BJ (cell line): ENCODE results near the gene P2RX4. TPM values are rescaled to one million over a fixed set of nuclear protein-coding genes. Genes with fewer than 3 reads are reported as not detected.
"Not testable (repeated sequence)": the region's sequence is repeated elsewhere in the genome, so short reads cannot be mapped to it uniquely, and the experiment has no call there.

Source experiments
- CTCF ChIA-PET: fragments of 350-600 bp; formaldehyde crosslinking; extraction: SDS; loops from one replicate; lab custom pipeline; 2021; ENCODE audit warnings: antibody characterized with exemption, inconsistent platforms; lab: Yijun Ruan, JAX
- POLR2A ChIA-PET: fragments of 300-600 bp; sonication (Branson Sonifier 250); formaldehyde crosslinking; extraction: SDS; loops from one replicate; lab custom pipeline; 2021; ENCODE audit warnings: antibody characterized with exemption; lab: Charles Lee
- DNase-seq: peaks from one replicate; pipeline ENCODE4 v3.0.0-alpha.2; 2011; ENCODE audit warnings: low read depth
- H3K27me3 ChIP-seq: 2 replicates; pipeline ENCODE4 v1.6.0; 2011; ENCODE audit warnings: low read length; ENCODE audit not compliant: control insufficient read depth, insufficient read depth
- H3K36me3 ChIP-seq: 2 replicates; pipeline ENCODE4 v1.5.1; 2011; ENCODE audit warnings: low read length; ENCODE audit not compliant: control insufficient read depth, insufficient read depth
- H3K4me3 ChIP-seq: 2 replicates; pipeline ENCODE4 v1.5.1; 2011; ENCODE audit warnings: low read depth, mild to moderate bottlenecking, control low read depth, low read length
- CTCF ChIP-seq: IDR thresholded peaks from 2 replicates; pipeline ENCODE4 v1.5.1; 2011; ENCODE audit warnings: low read depth, mild to moderate bottlenecking, control low read depth, inconsistent platforms, low read length, moderate library complexity; ENCODE audit not compliant: insufficient read depth
- polyA plus RNA-seq: library from polyadenylated mRNA; depleted of rRNA; stranded (reverse); fragments of >200 nt; gene quantifications from 2 replicates; pipeline ENCODE4 v1.2.3, GENCODE V29; 2011

Gene P2RX4
- polyA plus RNA-seq, 1 experiment: 25.8 TPM

- ChIA-PET CTCF (interaction anchor here (0.6 to 2.6 kb wide), 4 partner anchors 9 to 163 kb away, joined by 3 to 12 read pairs (median 4); no protein-coding TSS in a partner anchor), POLR2A (no interaction called here)
- Histone ChIP-seq H3K4me3 (no peak overlapping the region), H3K36me3 (peaks cover 4% of the 10 kb centered on the region; the same call in 1 of the 2 replicates), H3K27me3 (no peaks in the 10 kb centered on the region)
- TF ChIP-seq CTCF: no peak
- no peak for DNase-seq
These were observed 14.7 kb downstream of the P2RX4 start for GRCh38 chr12:121224591-121224990.

GRCh38 chr12:121226399-121226798, 16.5 kb downstream of the P2RX4 start:
- CTCF ChIA-PET: no interaction called here
- POLR2A ChIA-PET: no interaction called here
- Histone ChIP-seq H3K4me3 (no peak overlapping the region), H3K27me3 (no peaks in the 10 kb centered on the region), H3K36me3 (peaks cover 4% of the 10 kb centered on the region; the same call in 1 of the 2 replicates)
- no peak for DNase-seq
- TF ChIP-seq CTCF: no peak

DNA sequence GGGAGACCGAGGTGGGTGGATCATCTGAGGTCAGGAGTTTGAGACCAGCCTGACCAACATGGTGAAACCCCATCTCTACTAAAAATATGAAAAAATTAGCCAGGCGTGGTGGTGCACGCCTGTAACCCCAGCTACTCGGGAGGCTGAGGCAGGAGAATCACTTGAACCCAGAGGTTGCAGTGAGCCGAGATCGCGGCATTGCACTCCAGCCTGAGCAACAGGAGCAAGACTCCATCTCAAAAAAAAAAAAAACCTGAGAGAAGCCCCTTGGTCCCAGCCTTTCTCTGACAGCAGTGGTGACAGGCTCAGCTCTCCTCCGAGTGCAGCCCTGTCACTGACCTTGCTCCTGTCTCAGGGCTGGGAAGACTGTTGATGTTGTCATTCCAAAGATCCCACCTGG, 16.9 kb downstream of the P2RX4 start:
- H3K4me3 ChIP-seq, DNase-seq, H3K36me3 ChIP-seq, POLR2A ChIA-PET, CTCF ChIA-PET, H3K27me3 ChIP-seq: not testable (repeated sequence)

GRCh38 chr12:121227294-121227693, 17.4 kb downstream of the P2RX4 start:
- POLR2A ChIA-PET: no interaction called here
- H3K4me3 ChIP-seq: no peak overlapping the region
- CTCF ChIA-PET: no interaction called here
- H3K27me3 ChIP-seq: no peaks in the 10 kb centered on the region
- no peak for DNase-seq
- peaks cover 4% of the 10 kb centered on the region; the same call in 1 of the 2 replicates for H3K36me3 ChIP-seq
- no peak for TF ChIP-seq CTCF

DNA sequence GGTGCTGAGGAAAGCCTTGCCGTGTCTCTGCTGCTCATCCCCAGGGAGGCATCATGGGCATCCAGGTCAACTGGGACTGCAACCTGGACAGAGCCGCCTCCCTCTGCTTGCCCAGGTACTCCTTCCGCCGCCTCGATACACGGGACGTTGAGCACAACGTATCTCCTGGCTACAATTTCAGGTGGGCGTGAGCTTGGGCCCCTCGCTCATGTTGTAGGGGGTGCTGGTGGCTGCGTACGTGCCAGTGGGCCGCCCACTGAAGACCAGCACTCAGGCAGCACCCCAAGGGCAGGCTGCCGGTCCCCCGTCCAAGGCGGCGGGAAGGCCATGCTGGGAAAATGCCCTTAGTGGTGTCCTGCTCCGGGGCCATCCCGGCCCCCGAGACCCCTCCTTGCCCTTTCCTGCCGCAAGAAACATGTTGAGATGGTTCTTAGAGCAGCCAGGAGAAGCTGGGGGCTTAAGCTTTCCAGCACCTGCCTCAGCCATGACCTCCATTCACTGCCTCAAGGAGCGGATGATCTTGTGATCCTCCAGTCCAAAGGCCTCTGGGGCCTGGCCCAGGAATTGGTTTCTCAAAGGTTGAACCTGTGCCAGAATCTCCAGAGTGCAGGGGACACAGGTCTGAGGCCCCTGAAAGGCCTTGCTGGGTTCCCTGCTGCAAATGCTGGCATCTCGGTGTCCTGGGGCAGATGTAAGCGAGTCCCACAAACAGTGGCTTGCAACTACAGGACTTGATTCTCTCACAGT, 19.2 kb downstream of the P2RX4 start:
- no peak for TF ChIP-seq CTCF
- Histone ChIP-seq H3K4me3 (no peak overlapping the region), H3K36me3 (peaks cover 2% of the 10 kb centered on the region; the same call in 1 of the 2 replicates), H3K27me3 (no peaks in the 10 kb centered on the region)
- ChIA-PET POLR2A (no interaction called here), CTCF (interaction anchor here (0.5 to 2.9 kb wide), 6 partner anchors 7 to 221 kb away, joined by 3 to 28 read pairs (median 3); no protein-coding TSS in a partner anchor)
- no peak for DNase-seq
